RWPE2 (cell line): ENCODE measurements around the gene ACBD4.

Experiments
- ATAC-seq: fragments of 200-7000 bp; cut with Tn5 transposase; 3 replicates; pipeline ENCODE4 v1.9.1; 2021; ENCODE audit warnings: low read depth
- DNase-seq: peaks from one replicate; pipeline ENCODE4 v3.0.0-alpha.2; 2020; ENCODE audit warnings: low spot score
- H3K27ac ChIP-seq: fragments of 450-650 bp; 2 replicates; pipeline ENCODE4 v1.5.1; 2017; ENCODE audit warnings: mild to moderate bottlenecking; ENCODE audit not compliant: poor library complexity, severe bottlenecking
- H3K27me3 ChIP-seq: fragments of 250-450 bp; sonication (Bioruptor Pico); 2 replicates; pipeline ENCODE4 v1.5.1; 2021; ENCODE audit warnings: mild to moderate bottlenecking, moderate library complexity; ENCODE audit not compliant: insufficient read depth, poor library complexity, severe bottlenecking
- H3K36me3 ChIP-seq: fragments of 250-450 bp; sonication (Bioruptor Pico); 2 replicates; pipeline ENCODE4 v1.5.1; 2020; ENCODE audit warnings: low read depth, mild to moderate bottlenecking, moderate library complexity
- H3K4me1 ChIP-seq: fragments of 250-450 bp; sonication (Bioruptor Pico); 2 replicates; pipeline ENCODE4 v1.5.1; 2021; ENCODE audit warnings: mild to moderate bottlenecking, moderate library complexity; ENCODE audit not compliant: insufficient read depth, poor library complexity, severe bottlenecking
- H3K4me3 ChIP-seq: fragments of 250-450 bp; sonication (Bioruptor Pico); 2 replicates; pipeline ENCODE4 v1.5.1; 2021; ENCODE audit warnings: mild to moderate bottlenecking, moderate library complexity; ENCODE audit not compliant: severe bottlenecking
- H3K9me3 ChIP-seq: fragments of 250-450 bp; sonication (Bioruptor Pico); 2 replicates; pipeline ENCODE4 v1.5.1; 2021; ENCODE audit warnings: mild to moderate bottlenecking, moderate library complexity; ENCODE audit not compliant: severe bottlenecking
- CTCF ChIP-seq: fragments of 450-650 bp; IDR thresholded peaks from one replicate; pipeline ENCODE4 v1.5.1; 2017; ENCODE audit warnings: mild to moderate bottlenecking, moderate library complexity; ENCODE audit not compliant: poor library complexity, severe bottlenecking

The ACBD4 gene

GRCh38 chr17:45138911-45139532, 3.5 kb downstream of the ACBD4 start:
- no peaks in the 10 kb centered on the region for H3K36me3 ChIP-seq
- H3K9me3 ChIP-seq: no peaks in the 10 kb centered on the region
- TF ChIP-seq CTCF: no peak
- H3K4me3 ChIP-seq: no peak overlapping the region
- H3K27me3 ChIP-seq: no peaks in the 10 kb centered on the region
- H3K4me1 ChIP-seq: peaks cover 5% of the 10 kb centered on the region
- DNase-seq (no peak), ATAC-seq (no peak)
- no peak overlapping the region for H3K27ac ChIP-seq

- no peak overlapping the region for H3K4me3 ChIP-seq
- no peak for DNase-seq
- H3K9me3 ChIP-seq: no peaks in the 10 kb centered on the region
- no peaks in the 10 kb centered on the region for H3K27me3 ChIP-seq
- no peak overlapping the region for H3K27ac ChIP-seq
- peaks cover 6% of the 10 kb centered on the region for H3K4me1 ChIP-seq
- ATAC-seq: no peak
- H3K36me3 ChIP-seq: no peaks in the 10 kb centered on the region
- no peak for TF ChIP-seq CTCF
Observed at GRCh38 chr17:45139533-45139920, 4.0 kb downstream of the ACBD4 start.

- no peak for DNase-seq
- Histone ChIP-seq H3K4me3 (no peak overlapping the region), H3K4me1 (peaks cover 11% of the 10 kb centered on the region), H3K27me3 (no peaks in the 10 kb centered on the region), H3K36me3 (no peaks in the 10 kb centered on the region), H3K27ac (peak overlapping the region; percentile 44), H3K9me3 (no peaks in the 10 kb centered on the region)
- ATAC-seq: no peak
- no peak for TF ChIP-seq CTCF
Observed at GRCh38 chr17:45143094-45143670, 7.7 kb downstream of the ACBD4 start.

- no peak for DNase-seq
- Histone ChIP-seq H3K4me1 (peaks cover 11% of the 10 kb centered on the region), H3K4me3 (peak overlapping the region; percentile 17), H3K36me3 (no peaks in the 10 kb centered on the region), H3K27me3 (no peaks in the 10 kb centered on the region), H3K27ac (peak overlapping the region; percentile 44), H3K9me3 (no peaks in the 10 kb centered on the region)
- ATAC-seq: no peak
- no peak for TF ChIP-seq CTCF
Observed at GRCh38 chr17:45143767-45144198, 8.3 kb downstream of the ACBD4 start.

GRCh38 chr17:45144199-45145034, 8.9 kb downstream of the ACBD4 start:
- Histone ChIP-seq H3K4me3 (peak overlapping the region; percentile 17), H3K9me3 (no peaks in the 10 kb centered on the region), H3K4me1 (peaks cover 11% of the 10 kb centered on the region), H3K27ac (peak overlapping the region; percentile 44), H3K36me3 (no peaks in the 10 kb centered on the region), H3K27me3 (no peaks in the 10 kb centered on the region)
- DNase-seq (no peak), ATAC-seq (no peak)
- no peak for TF ChIP-seq CTCF
